ENCODE results near the gene RREB1. TPM values are rescaled to one million over a fixed set of nuclear protein-coding genes. Genes with fewer than 3 reads are reported as not detected.

Gene RREB1
- polyA plus RNA-seq, 1 donor from 2014 or later = not detected

DNA sequence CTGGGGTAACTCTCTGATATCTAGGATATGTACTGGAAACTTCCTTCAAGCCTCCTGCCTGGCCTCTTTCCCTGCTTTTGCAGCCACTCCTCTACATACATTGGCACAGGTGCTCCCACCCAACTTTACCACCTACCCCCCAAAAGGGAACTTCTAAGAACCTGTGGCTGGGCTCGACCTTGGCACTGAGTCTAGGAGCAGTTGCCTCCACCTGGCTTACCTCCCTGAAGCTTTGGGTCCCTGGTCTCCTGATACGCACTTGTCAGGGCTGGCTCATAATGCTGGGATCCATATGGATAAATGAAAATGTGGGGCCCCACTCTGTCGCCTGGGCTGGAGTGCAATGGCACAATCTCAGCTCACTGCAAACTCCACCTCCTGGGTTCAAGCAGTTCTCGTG, 149.0 kb downstream of the RREB1 start:
- TF ChIP-seq POLR2AphosphoS5 (IDR thresholded peaks at IDR 0.05) = no peak
- TF ChIP-seq, protein P1, sequence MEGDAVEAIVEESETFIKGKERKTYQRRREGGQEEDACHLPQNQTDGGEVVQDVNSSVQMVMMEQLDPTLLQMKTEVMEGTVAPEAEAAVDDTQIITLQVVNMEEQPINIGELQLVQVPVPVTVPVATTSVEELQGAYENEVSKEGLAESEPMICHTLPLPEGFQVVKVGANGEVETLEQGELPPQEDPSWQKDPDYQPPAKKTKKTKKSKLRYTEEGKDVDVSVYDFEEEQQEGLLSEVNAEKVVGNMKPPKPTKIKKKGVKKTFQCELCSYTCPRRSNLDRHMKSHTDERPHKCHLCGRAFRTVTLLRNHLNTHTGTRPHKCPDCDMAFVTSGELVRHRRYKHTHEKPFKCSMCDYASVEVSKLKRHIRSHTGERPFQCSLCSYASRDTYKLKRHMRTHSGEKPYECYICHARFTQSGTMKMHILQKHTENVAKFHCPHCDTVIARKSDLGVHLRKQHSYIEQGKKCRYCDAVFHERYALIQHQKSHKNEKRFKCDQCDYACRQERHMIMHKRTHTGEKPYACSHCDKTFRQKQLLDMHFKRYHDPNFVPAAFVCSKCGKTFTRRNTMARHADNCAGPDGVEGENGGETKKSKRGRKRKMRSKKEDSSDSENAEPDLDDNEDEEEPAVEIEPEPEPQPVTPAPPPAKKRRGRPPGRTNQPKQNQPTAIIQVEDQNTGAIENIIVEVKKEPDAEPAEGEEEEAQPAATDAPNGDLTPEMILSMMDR (IDR thresholded peaks at IDR 0.05; ENCODE audit: poor library complexity, severe bottlenecking) = no peak
- no peak for TF ChIP-seq TAF1 (IDR thresholded peaks at IDR 0.05; ENCODE audit: low read depth)
- TF ChIP-seq EP300 (conservative IDR thresholded peaks at IDR 0.05; ENCODE audit: poor library complexity, severe bottlenecking) = no peak
- no peak for TF ChIP-seq SMC3 (conservative IDR thresholded peaks at IDR 0.05; ENCODE audit: poor library complexity)
- TF ChIP-seq, protein P2, sequence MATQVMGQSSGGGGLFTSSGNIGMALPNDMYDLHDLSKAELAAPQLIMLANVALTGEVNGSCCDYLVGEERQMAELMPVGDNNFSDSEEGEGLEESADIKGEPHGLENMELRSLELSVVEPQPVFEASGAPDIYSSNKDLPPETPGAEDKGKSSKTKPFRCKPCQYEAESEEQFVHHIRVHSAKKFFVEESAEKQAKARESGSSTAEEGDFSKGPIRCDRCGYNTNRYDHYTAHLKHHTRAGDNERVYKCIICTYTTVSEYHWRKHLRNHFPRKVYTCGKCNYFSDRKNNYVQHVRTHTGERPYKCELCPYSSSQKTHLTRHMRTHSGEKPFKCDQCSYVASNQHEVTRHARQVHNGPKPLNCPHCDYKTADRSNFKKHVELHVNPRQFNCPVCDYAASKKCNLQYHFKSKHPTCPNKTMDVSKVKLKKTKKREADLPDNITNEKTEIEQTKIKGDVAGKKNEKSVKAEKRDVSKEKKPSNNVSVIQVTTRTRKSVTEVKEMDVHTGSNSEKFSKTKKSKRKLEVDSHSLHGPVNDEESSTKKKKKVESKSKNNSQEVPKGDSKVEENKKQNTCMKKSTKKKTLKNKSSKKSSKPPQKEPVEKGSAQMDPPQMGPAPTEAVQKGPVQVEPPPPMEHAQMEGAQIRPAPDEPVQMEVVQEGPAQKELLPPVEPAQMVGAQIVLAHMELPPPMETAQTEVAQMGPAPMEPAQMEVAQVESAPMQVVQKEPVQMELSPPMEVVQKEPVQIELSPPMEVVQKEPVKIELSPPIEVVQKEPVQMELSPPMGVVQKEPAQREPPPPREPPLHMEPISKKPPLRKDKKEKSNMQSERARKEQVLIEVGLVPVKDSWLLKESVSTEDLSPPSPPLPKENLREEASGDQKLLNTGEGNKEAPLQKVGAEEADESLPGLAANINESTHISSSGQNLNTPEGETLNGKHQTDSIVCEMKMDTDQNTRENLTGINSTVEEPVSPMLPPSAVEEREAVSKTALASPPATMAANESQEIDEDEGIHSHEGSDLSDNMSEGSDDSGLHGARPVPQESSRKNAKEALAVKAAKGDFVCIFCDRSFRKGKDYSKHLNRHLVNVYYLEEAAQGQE (IDR thresholded peaks at IDR 0.05; ENCODE audit: borderline replicate concordance) = no peak
- H3K4me3 ChIP-seq (ENCODE audit: low read length) = no peak overlapping the region
- H3K9me3 ChIP-seq (ENCODE audit: low read length) = no peaks in the 10 kb centered on the region
- no peaks in the 10 kb centered on the region for H3K79me2 ChIP-seq (replicated peaks; ENCODE audit: insufficient read depth, low read length)
- no peak overlapping the region for H3K27ac ChIP-seq (ENCODE audit: low read length)
- H4K20me1 ChIP-seq (ENCODE audit: insufficient read depth) = no peaks in the 10 kb centered on the region
- H2AFZ ChIP-seq (ENCODE audit: low read depth, low read length) = no peak overlapping the region
- H3K9me2 ChIP-seq (ENCODE audit: insufficient read depth, low read length) = no peaks in the 10 kb centered on the region
- no peak overlapping the region for H3K4me2 ChIP-seq (ENCODE audit: low read length)
- no peaks in the 10 kb centered on the region for H3F3A ChIP-seq (ENCODE audit: insufficient read depth, low read length, poor library complexity, severe bottlenecking)
- H3K9ac ChIP-seq (ENCODE audit: low read length) = no peak overlapping the region
- no peaks in the 10 kb centered on the region for H3K36me3 ChIP-seq (ENCODE audit: insufficient read depth, low read length)
- H3K27me3 ChIP-seq (ENCODE audit: insufficient read depth, low read depth, low read length) = no peaks in the 10 kb centered on the region

DNA sequence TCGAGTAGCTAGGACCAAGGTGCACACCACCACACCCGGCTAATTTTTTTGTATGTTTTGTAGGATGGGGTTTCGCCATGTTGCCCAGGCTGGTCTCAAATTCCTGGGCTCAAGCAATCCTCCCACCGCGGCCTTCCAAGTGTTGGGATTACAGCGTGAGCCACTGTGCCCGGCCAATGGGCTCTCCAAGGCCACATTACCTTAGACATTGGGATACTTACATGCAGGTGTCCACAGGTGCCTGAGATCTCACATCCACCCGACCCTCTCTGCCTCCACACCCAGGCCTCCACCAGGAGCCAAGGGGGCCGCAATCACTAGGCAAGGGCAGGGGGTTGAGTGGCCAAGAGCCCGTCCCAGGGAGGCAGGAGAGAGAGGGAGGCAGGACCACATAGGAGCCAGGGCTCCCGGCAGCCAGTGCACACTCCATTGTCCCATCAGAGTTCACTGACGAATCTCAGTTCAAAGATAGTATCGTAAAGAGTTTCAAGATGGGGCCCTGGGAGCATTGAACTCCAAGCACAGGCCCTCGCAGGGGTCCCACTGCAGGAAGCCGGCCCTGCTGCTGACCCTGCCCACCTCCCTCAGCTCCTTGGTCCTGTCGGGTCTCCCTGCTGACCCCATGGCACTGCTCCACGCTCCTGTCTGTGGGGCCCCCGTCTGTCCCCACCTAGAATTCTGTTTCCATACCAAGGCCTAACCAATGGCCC, 149.9 kb downstream of the RREB1 start:
- Histone ChIP-seq H4K20me1 (ENCODE audit: insufficient read depth) (no peaks in the 10 kb centered on the region), H3K9me2 (ENCODE audit: insufficient read depth, low read length) (no peaks in the 10 kb centered on the region), H3F3A (ENCODE audit: insufficient read depth, low read length, poor library complexity, severe bottlenecking) (no peaks in the 10 kb centered on the region), H3K4me3 (ENCODE audit: low read length) (no peak overlapping the region), H3K36me3 (ENCODE audit: insufficient read depth, low read length) (no peaks in the 10 kb centered on the region), H3K27ac (ENCODE audit: low read length) (no peak overlapping the region), H3K27me3 (ENCODE audit: insufficient read depth, low read depth, low read length) (no peaks in the 10 kb centered on the region), H3K9ac (ENCODE audit: low read length) (no peak overlapping the region), H3K4me2 (ENCODE audit: low read length) (no peak overlapping the region), H2AFZ (ENCODE audit: low read depth, low read length) (no peak overlapping the region), H3K79me2 (replicated peaks; ENCODE audit: insufficient read depth, low read length) (no peaks in the 10 kb centered on the region), H3K9me3 (ENCODE audit: low read length) (no peaks in the 10 kb centered on the region)
- TF ChIP-seq EZH2 (IDR thresholded peaks at IDR 0.05; ENCODE audit: borderline replicate concordance, insufficient read depth, low read length, poor library complexity, severe bottlenecking) (no peak), SMC3 (conservative IDR thresholded peaks at IDR 0.05; ENCODE audit: poor library complexity) (no peak), RAD21 (conservative IDR thresholded peaks at IDR 0.05) (no peak), TAF1 (IDR thresholded peaks at IDR 0.05; ENCODE audit: low read depth) (no peak), POLR2AphosphoS5 (IDR thresholded peaks at IDR 0.05) (no peak), MXI1 (conservative IDR thresholded peaks at IDR 0.05; ENCODE audit: poor library complexity, severe bottlenecking) (no peak), EP300 (conservative IDR thresholded peaks at IDR 0.05; ENCODE audit: poor library complexity, severe bottlenecking) (no peak)
- TF ChIP-seq, protein P2 (IDR thresholded peaks at IDR 0.05; ENCODE audit: borderline replicate concordance) = no peak
- TF ChIP-seq, protein P1 (IDR thresholded peaks at IDR 0.05; ENCODE audit: poor library complexity, severe bottlenecking) = no peak
